HEK293 (cell line): ENCODE results near the gene RIOX2.

Experiments used
- MZF1 ChIP-seq: fragments of 450-650 bp; formaldehyde crosslinking; IDR thresholded peaks from 2 replicates; pipeline ENCODE4 v1.5.1; 2017; ENCODE audit warnings: missing biosample characterization, missing genetic modification characterization, borderline replicate concordance
- REST ChIP-seq: fragments of 450-650 bp; formaldehyde crosslinking; IDR thresholded peaks from 2 replicates; pipeline ENCODE4 v1.5.1; 2016; ENCODE audit warnings: missing biosample characterization, missing genetic modification characterization
- ZNF292 ChIP-seq: fragments of 450-650 bp; formaldehyde crosslinking; IDR thresholded peaks from 2 replicates; pipeline ENCODE4 v1.5.1; 2016; ENCODE audit warnings: low read depth, missing biosample characterization, missing genetic modification characterization, borderline replicate concordance
- ZNF513 ChIP-seq: fragments of 450-650 bp; IDR thresholded peaks from 2 replicates; pipeline ENCODE4 v1.5.1; 2018; ENCODE audit warnings: missing biosample characterization, missing genetic modification characterization
- ZNF677 ChIP-seq: fragments of 450-650 bp; IDR thresholded peaks from 2 replicates; pipeline ENCODE4 v1.5.0; 2018; ENCODE audit warnings: missing biosample characterization, mild to moderate bottlenecking, missing genetic modification characterization, moderate library complexity
- ZXDB ChIP-seq: fragments of 450-650 bp; formaldehyde crosslinking; IDR thresholded peaks from 2 replicates; pipeline ENCODE4 v1.5.1; 2016; ENCODE audit warnings: missing biosample characterization, missing genetic modification characterization

GRCh38 chr3:97948351-97949109, 23.7 kb downstream of the RIOX2 start:
- TF ChIP-seq REST (no peak), ZNF677 (tag by site-specific recombination) (no peak), ZNF513 (no peak), ZNF292 (no peak), MZF1 (tag by site-specific recombination) (no peak), ZXDB (tag by site-specific recombination) (no peak)
